ENCODE measurements around the gene ROMO1. TPM values are rescaled to one million over a fixed set of nuclear protein-coding genes. Genes with fewer than 3 reads are reported as not detected.

Gene ROMO1
- polyA plus RNA-seq, 1 donor from 2014 or later = 514 TPM

GRCh38 chr20:35724321-35725230 is 25.4 kb downstream of the ROMO1 start:
- Histone ChIP-seq H3K27me3 (ENCODE audit: insufficient read depth, low read depth, low read length) (no peaks in the 10 kb centered on the region), H3F3A (ENCODE audit: insufficient read depth, low read length, poor library complexity, severe bottlenecking) (no peaks in the 10 kb centered on the region)

More at GRCh38 chr20:35724321-35725230, 25.4 kb downstream of the ROMO1 start:
- Histone ChIP-seq H3K4me2 (ENCODE audit: low read length) (no peak overlapping the region), H4K20me1 (ENCODE audit: insufficient read depth) (peaks cover 34% of the 10 kb centered on the region), H3K9ac (ENCODE audit: low read length) (no peak overlapping the region), H3K27ac (ENCODE audit: low read length) (no peak overlapping the region), H2AFZ (ENCODE audit: low read depth, low read length) (no peak overlapping the region), H3K79me2 (replicated peaks; ENCODE audit: insufficient read depth, low read length) (peaks cover 47% of the 10 kb centered on the region), H3K36me3 (ENCODE audit: insufficient read depth, low read length) (no peaks in the 10 kb centered on the region), H3K4me3 (ENCODE audit: low read length) (no peak overlapping the region), H3K9me2 (ENCODE audit: insufficient read depth, low read length) (no peaks in the 10 kb centered on the region), H3K9me3 (ENCODE audit: low read length) (no peaks in the 10 kb centered on the region)
- TF ChIP-seq RAD21 (conservative IDR thresholded peaks at IDR 0.05) = no peak
- no peak for TF ChIP-seq POLR2AphosphoS5 (IDR thresholded peaks at IDR 0.05)
- TF ChIP-seq SMC3 (conservative IDR thresholded peaks at IDR 0.05; ENCODE audit: poor library complexity) = no peak
- TF ChIP-seq EZH2 (IDR thresholded peaks at IDR 0.05; ENCODE audit: borderline replicate concordance, insufficient read depth, low read length, poor library complexity, severe bottlenecking) = no peak
- TF ChIP-seq TAF1 (IDR thresholded peaks at IDR 0.05; ENCODE audit: low read depth) = no peak
- TF ChIP-seq, protein P1, sequence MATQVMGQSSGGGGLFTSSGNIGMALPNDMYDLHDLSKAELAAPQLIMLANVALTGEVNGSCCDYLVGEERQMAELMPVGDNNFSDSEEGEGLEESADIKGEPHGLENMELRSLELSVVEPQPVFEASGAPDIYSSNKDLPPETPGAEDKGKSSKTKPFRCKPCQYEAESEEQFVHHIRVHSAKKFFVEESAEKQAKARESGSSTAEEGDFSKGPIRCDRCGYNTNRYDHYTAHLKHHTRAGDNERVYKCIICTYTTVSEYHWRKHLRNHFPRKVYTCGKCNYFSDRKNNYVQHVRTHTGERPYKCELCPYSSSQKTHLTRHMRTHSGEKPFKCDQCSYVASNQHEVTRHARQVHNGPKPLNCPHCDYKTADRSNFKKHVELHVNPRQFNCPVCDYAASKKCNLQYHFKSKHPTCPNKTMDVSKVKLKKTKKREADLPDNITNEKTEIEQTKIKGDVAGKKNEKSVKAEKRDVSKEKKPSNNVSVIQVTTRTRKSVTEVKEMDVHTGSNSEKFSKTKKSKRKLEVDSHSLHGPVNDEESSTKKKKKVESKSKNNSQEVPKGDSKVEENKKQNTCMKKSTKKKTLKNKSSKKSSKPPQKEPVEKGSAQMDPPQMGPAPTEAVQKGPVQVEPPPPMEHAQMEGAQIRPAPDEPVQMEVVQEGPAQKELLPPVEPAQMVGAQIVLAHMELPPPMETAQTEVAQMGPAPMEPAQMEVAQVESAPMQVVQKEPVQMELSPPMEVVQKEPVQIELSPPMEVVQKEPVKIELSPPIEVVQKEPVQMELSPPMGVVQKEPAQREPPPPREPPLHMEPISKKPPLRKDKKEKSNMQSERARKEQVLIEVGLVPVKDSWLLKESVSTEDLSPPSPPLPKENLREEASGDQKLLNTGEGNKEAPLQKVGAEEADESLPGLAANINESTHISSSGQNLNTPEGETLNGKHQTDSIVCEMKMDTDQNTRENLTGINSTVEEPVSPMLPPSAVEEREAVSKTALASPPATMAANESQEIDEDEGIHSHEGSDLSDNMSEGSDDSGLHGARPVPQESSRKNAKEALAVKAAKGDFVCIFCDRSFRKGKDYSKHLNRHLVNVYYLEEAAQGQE (IDR thresholded peaks at IDR 0.05; ENCODE audit: borderline replicate concordance) = no peak
- no peak for TF ChIP-seq EP300 (conservative IDR thresholded peaks at IDR 0.05; ENCODE audit: poor library complexity, severe bottlenecking)
- no peak for TF ChIP-seq MXI1 (conservative IDR thresholded peaks at IDR 0.05; ENCODE audit: poor library complexity, severe bottlenecking)
- no peak for TF ChIP-seq CTCF (IDR thresholded peaks at IDR 0.05; ENCODE audit: poor library complexity, severe bottlenecking)

All from neural cell (in vitro differentiated cells).